IMR-90 (cell line): ENCODE measurements around the gene ANO8.

Experiments
- MAFK ChIP-seq: IDR thresholded peaks from 2 replicates; pipeline ENCODE4 v1.6.1; 2012; ENCODE audit warnings: low read depth, low read length, improper control_type of control experiment
- TF ChIP-seq, protein P1 (sequence below): conservative IDR thresholded peaks from 2 replicates; pipeline ENCODE4 v1.5.1; 2012; ENCODE audit warnings: mild to moderate bottlenecking, low read depth, low read length, improper control_type of control experiment

DNA sequence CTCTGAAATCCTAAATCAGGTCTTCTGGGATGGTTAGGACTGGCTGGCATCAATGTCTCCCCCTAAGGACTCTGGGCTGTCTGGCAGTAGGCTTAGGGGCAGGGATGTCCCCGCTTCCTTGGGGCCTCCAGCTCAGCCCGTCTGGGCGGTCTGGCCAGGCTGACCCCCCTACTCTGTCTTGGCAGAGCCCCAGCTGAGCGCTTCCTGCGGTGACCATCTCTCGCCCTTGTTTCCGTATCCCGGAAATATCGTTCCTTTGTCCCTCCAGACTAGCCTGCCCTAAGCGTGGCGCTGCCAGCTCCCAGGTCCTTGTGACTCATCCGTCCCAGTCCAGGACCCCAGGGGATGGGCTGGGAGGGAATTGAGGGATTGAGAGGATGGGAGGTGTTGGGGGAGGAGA, 14.0 kb upstream of the ANO8 start:
- TF ChIP-seq, protein P1, sequence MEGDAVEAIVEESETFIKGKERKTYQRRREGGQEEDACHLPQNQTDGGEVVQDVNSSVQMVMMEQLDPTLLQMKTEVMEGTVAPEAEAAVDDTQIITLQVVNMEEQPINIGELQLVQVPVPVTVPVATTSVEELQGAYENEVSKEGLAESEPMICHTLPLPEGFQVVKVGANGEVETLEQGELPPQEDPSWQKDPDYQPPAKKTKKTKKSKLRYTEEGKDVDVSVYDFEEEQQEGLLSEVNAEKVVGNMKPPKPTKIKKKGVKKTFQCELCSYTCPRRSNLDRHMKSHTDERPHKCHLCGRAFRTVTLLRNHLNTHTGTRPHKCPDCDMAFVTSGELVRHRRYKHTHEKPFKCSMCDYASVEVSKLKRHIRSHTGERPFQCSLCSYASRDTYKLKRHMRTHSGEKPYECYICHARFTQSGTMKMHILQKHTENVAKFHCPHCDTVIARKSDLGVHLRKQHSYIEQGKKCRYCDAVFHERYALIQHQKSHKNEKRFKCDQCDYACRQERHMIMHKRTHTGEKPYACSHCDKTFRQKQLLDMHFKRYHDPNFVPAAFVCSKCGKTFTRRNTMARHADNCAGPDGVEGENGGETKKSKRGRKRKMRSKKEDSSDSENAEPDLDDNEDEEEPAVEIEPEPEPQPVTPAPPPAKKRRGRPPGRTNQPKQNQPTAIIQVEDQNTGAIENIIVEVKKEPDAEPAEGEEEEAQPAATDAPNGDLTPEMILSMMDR, result no peak
- TF ChIP-seq MAFK, result no peak
